Measurements from ENCODE around the gene NAA15.

NAA15 gene

DNA sequence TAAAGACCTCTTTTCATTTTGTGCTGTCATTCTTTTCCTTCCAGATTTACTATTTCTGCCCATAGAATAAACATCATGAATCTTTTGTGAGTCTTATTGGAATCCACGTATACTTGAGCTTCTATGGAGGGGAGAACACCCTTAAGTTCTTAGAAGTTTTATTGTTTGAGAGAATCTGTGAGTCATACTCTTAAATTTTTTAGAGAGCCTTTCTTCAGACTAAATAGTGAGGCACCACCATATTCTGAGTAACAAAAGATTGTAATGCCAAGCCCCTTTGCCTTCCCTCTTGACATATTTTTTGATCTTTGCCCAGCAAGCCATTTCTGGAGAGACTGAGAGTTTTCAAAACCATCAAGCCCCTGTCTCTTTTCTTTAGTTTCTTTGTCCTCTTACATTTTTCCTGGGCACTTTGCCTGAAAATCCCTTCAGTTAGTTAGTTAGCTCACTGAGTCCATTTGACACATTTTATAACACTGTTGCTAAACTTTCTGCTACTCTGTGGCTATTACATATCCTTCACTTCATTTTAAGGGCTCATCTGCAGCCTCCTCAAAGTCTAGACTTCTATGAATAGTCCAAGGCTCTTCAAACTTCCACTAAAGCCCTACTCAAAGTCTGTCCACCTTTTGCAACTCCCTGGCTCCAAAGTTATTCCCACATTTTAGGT is 66.3 kb downstream of the NAA15 start:
- no peaks in the 10 kb centered on the region for H3K4me1 ChIP-seq (ENCODE audit: control insufficient read depth, insufficient read depth, low read length)
- H3K36me3 ChIP-seq (ENCODE audit: control insufficient read depth in 2 of 2, insufficient read depth in 1 of 2, low read length in 2 of 2) = peaks cover 11 to 90% of the 10 kb centered on the region in 2 experiments
- POLR2A ChIA-PET = no interaction called here
- no peaks in the 10 kb centered on the region for H3K9me3 ChIP-seq (ENCODE audit: control insufficient read depth, insufficient read depth, low read depth, low read length)
- H3K27ac ChIP-seq (ENCODE audit: extremely low read depth, low read depth, low read length) = no peak overlapping the region
- no peak overlapping the region for H3K4me3 ChIP-seq (ENCODE audit: low read depth, low read length)
- TF ChIP-seq, protein P1, sequence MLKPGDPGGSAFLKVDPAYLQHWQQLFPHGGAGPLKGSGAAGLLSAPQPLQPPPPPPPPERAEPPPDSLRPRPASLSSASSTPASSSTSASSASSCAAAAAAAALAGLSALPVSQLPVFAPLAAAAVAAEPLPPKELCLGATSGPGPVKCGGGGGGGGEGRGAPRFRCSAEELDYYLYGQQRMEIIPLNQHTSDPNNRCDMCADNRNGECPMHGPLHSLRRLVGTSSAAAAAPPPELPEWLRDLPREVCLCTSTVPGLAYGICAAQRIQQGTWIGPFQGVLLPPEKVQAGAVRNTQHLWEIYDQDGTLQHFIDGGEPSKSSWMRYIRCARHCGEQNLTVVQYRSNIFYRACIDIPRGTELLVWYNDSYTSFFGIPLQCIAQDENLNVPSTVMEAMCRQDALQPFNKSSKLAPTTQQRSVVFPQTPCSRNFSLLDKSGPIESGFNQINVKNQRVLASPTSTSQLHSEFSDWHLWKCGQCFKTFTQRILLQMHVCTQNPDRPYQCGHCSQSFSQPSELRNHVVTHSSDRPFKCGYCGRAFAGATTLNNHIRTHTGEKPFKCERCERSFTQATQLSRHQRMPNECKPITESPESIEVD (tag by site-specific recombination; IDR thresholded peaks at IDR 0.05) = 0 out of 2 replicates have a peak, but pooled peaks have one; percentile 46
- TF ChIP-seq, protein P2, sequence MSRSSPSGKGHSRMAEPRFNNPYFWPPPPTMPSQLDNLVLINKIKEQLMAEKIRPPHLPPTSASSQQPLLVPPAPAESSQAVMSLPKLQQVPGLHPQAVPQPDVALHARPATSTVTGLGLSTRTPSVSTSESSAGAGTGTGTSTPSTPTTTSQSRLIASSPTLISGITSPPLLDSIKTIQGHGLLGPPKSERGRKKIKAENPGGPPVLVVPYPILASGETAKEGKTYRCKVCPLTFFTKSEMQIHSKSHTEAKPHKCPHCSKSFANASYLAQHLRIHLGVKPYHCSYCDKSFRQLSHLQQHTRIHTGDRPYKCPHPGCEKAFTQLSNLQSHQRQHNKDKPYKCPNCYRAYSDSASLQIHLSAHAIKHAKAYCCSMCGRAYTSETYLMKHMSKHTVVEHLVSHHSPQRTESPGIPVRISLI (tag by site-specific recombination; IDR thresholded peaks at IDR 0.05) = no peak
- CTCF ChIA-PET = no interaction called here

DNA sequence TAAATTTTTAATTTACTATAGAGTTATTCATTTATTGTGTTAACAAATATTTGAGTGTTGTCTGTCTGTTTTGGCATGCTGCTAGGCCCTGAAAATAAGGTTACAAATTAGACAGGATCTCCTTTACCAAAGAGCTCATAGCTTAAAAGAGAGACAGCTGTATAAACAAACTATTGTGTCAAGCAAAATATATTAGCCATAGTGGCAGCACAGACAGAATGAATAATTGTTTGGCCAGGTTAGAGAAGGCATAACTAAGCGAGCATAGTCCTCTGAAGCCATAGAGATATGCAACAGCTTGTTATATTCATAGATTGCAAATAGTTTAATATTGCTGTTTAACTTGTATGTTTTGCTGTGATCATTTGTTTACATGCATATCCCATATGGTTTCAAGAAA is 67.7 kb downstream of the NAA15 start:
- CTCF ChIA-PET = interaction anchor here (0.7 to 0.9 kb wide), 2 partner anchors 174 to 179 kb away, joined by 3 read pairs; no protein-coding TSS in a partner anchor
- peaks cover 14 to 90% of the 10 kb centered on the region in 2 experiments for H3K36me3 ChIP-seq (ENCODE audit: control insufficient read depth in 2 of 2, insufficient read depth in 1 of 2, low read length in 2 of 2)
- TF ChIP-seq ZSCAN30 (tag by site-specific recombination; IDR thresholded peaks at IDR 0.05) = no peak
- no peak for TF ChIP-seq ZXDB (tag by site-specific recombination; IDR thresholded peaks at IDR 0.05)
- TF ChIP-seq ZNF830 (tag by site-specific recombination; IDR thresholded peaks at IDR 0.05; ENCODE audit: low read depth) = no peak
- TF ChIP-seq, protein P3, sequence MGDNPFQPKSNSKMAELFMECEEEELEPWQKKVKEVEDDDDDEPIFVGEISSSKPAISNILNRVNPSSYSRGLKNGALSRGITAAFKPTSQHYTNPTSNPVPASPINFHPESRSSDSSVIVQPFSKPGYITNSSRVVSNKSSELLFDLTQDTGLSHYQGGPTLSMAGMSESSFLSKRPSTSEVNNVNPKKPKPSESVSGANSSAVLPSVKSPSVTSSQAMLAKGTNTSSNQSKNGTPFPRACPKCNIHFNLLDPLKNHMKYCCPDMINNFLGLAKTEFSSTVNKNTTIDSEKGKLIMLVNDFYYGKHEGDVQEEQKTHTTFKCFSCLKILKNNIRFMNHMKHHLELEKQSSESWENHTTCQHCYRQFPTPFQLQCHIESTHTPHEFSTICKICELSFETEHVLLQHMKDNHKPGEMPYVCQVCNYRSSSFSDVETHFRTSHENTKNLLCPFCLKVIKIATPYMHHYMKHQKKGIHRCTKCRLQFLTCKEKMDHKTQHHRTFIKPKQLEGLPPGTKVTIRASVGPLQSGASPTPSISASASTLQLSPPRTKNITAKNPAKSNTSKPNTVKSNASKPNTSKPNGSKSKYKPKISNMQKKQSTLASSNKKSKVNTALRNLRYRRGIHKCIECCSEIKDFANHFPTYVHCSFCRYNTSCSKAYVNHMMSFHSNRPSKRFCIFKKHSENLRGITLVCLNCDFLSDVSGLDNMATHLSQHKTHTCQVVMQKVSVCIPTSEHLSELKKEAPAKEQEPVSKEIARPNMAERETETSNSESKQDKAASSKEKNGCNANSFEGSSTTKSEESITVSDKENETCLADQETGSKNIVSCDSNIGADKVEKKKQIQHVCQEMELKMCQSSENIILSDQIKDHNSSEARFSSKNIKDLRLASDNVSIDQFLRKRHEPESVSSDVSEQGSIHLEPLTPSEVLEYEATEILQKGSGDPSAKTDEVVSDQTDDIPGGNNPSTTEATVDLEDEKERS (tag by site-specific recombination; IDR thresholded peaks at IDR 0.05) = no peak
- no peak for TF ChIP-seq ZFP3 (tag by site-specific recombination; IDR thresholded peaks at IDR 0.05; ENCODE audit: low read depth)
- TF ChIP-seq ZNF324 (tag by site-specific recombination; IDR thresholded peaks at IDR 0.05) = no peak
- TF ChIP-seq ZNF48 (tag by site-specific recombination; IDR thresholded peaks at IDR 0.05) = no peak
- no peak for TF ChIP-seq SETDB1 (IDR thresholded peaks at IDR 0.05; ENCODE audit: insufficient read length, low read length)
- no peak for TF ChIP-seq ZNF16 (tag by site-specific recombination; IDR thresholded peaks at IDR 0.05; ENCODE audit: low read depth)
- no peak for TF ChIP-seq GLI4 (tag by site-specific recombination; IDR thresholded peaks at IDR 0.05)
- TF ChIP-seq ZNF626 (tag by site-specific recombination; IDR thresholded peaks at IDR 0.05) = no peak
- TF ChIP-seq, protein P4, sequence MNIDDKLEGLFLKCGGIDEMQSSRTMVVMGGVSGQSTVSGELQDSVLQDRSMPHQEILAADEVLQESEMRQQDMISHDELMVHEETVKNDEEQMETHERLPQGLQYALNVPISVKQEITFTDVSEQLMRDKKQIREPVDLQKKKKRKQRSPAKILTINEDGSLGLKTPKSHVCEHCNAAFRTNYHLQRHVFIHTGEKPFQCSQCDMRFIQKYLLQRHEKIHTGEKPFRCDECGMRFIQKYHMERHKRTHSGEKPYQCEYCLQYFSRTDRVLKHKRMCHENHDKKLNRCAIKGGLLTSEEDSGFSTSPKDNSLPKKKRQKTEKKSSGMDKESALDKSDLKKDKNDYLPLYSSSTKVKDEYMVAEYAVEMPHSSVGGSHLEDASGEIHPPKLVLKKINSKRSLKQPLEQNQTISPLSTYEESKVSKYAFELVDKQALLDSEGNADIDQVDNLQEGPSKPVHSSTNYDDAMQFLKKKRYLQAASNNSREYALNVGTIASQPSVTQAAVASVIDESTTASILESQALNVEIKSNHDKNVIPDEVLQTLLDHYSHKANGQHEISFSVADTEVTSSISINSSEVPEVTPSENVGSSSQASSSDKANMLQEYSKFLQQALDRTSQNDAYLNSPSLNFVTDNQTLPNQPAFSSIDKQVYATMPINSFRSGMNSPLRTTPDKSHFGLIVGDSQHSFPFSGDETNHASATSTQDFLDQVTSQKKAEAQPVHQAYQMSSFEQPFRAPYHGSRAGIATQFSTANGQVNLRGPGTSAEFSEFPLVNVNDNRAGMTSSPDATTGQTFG (tag by site-specific recombination; IDR thresholded peaks at IDR 0.05; ENCODE audit: borderline replicate concordance) = no peak
- TF ChIP-seq ZBTB21 (tag by site-specific recombination; IDR thresholded peaks at IDR 0.05) = no peak
- no peak for TF ChIP-seq ZNF549 (tag by site-specific recombination; IDR thresholded peaks at IDR 0.05)
- no peak for TF ChIP-seq ZNF677 (tag by site-specific recombination; IDR thresholded peaks at IDR 0.05)
- no peak for TF ChIP-seq ZNF776 (tag by site-specific recombination; IDR thresholded peaks at IDR 0.05; ENCODE audit: borderline replicate concordance)
- no peak for TF ChIP-seq SALL2 (tag by site-specific recombination; IDR thresholded peaks at IDR 0.05; ENCODE audit: borderline replicate concordance)
- TF ChIP-seq ZNF501 (tag by site-specific recombination; IDR thresholded peaks at IDR 0.05) = no peak
- TF ChIP-seq ZNF544 (tag by site-specific recombination; IDR thresholded peaks at IDR 0.05) = no peak
- H3K4me1 ChIP-seq (ENCODE audit: control insufficient read depth, insufficient read depth, low read length) = no peaks in the 10 kb centered on the region
- POLR2A ChIA-PET = no interaction called here
- no peaks in the 10 kb centered on the region for H3K9me3 ChIP-seq (ENCODE audit: control insufficient read depth, insufficient read depth, low read depth, low read length)
- H3K27ac ChIP-seq (ENCODE audit: extremely low read depth, low read depth, low read length) = no peak overlapping the region
- H3K4me3 ChIP-seq (ENCODE audit: low read depth, low read length) = no peak overlapping the region
